Measurements from ENCODE around the gene ACP3. TPM values are rescaled to one million over a fixed set of nuclear protein-coding genes. Genes with fewer than 3 reads are reported as not detected.

ACP3 gene
- total and polyA plus RNA-seq, 9 of the 15 experiments (the other 6 are each of a cell fraction or from before 2014, with no cell fraction given), result 0.08 to 1.1 (median 0.21) TPM

DNA sequence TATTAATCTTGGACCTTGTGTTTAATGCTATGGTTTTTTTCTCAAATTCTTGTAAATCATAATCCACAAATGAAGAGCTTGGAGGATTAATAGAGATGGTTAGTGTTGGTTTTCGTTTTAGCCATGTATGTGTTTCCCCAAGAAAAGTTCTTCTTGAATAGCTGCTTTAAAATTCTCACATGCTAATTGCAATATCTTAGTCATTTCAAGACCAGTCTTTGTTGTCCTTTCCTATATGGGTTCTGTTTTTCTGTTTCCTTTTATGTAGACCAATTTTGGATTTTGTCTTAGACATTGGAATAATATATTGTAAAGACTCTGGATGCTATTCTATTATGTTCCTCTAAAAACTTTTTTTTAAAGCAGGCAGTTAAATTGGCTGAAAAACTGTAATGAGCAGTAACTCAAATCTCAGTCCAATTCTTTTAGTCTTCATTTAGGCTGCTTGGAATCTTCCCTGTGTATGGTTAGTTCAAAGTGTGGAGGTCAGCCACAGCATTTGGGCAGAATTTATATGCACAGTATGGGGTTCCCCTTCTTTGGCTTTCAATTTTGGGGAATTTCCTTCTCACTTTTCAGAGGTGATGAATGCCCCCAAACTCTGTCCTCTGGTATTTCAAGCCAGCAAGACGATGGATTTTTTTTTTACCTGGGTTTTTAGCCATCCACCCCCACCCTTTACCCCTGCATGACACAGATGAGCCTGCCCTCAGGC is 61.0 kb downstream of the ACP3 start (continued):
- no peak for TF ChIP-seq BMI1 (IDR thresholded peaks at IDR 0.05; ENCODE audit: low read length)
- TF ChIP-seq, protein P1, sequence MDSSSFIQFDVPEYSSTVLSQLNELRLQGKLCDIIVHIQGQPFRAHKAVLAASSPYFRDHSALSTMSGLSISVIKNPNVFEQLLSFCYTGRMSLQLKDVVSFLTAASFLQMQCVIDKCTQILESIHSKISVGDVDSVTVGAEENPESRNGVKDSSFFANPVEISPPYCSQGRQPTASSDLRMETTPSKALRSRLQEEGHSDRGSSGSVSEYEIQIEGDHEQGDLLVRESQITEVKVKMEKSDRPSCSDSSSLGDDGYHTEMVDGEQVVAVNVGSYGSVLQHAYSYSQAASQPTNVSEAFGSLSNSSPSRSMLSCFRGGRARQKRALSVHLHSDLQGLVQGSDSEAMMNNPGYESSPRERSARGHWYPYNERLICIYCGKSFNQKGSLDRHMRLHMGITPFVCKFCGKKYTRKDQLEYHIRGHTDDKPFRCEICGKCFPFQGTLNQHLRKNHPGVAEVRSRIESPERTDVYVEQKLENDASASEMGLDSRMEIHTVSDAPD (CRISPR knock-in tag; IDR thresholded peaks at IDR 0.05), result no peak
- TF ChIP-seq ARNT (IDR thresholded peaks at IDR 0.05), result no peak
- TF ChIP-seq GMEB1 (CRISPR knock-in tag; IDR thresholded peaks at IDR 0.05), result no peak
- TF ChIP-seq, protein P2, sequence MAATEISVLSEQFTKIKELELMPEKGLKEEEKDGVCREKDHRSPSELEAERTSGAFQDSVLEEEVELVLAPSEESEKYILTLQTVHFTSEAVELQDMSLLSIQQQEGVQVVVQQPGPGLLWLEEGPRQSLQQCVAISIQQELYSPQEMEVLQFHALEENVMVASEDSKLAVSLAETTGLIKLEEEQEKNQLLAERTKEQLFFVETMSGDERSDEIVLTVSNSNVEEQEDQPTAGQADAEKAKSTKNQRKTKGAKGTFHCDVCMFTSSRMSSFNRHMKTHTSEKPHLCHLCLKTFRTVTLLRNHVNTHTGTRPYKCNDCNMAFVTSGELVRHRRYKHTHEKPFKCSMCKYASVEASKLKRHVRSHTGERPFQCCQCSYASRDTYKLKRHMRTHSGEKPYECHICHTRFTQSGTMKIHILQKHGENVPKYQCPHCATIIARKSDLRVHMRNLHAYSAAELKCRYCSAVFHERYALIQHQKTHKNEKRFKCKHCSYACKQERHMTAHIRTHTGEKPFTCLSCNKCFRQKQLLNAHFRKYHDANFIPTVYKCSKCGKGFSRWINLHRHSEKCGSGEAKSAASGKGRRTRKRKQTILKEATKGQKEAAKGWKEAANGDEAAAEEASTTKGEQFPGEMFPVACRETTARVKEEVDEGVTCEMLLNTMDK (IDR thresholded peaks at IDR 0.05; ENCODE audit: borderline replicate concordance, insufficient read depth, low read depth, low read length, poor library complexity, severe bottlenecking), result no peak
- TF ChIP-seq ZFP36 (IDR thresholded peaks at IDR 0.05; ENCODE audit: low read depth, low read length, partially characterized antibody), result no peak
- no peak for TF ChIP-seq SAP30 (IDR thresholded peaks at IDR 0.05; ENCODE audit: borderline replicate concordance, insufficient read depth, low read depth, low read length, poor library complexity, severe bottlenecking)
- TF ChIP-seq CREBBP (IDR thresholded peaks at IDR 0.05; ENCODE audit: low read depth, low read length), result no peak

All from K562 (cell line).